Cardiac fibroblast (primary cell): Measurements from ENCODE around the gene UBE2K.
A peak's percentile ranks its signal among the peaks of the same experiment; 100 is the strongest.
"Not testable (repeated sequence)": the region's sequence is repeated elsewhere in the genome, so short reads cannot be mapped to it uniquely, and the experiment has no call there.

Source experiments
- DNase-seq, 2 donors: peaks; one replicate each; pipeline versions ENCODE4 v3.0.0 to v3.0.0-alpha.2; 2010; ENCODE audit warnings: low read depth in 2 of 2
- H3K4me3 ChIP-seq, 2 donors: replicated peaks in 1 of 2; 1 replicate in 1 of 2; 2 replicates in 1 of 2; pipeline ENCODE4 v1.5.1; 2011; ENCODE audit warnings: low read depth in 2 of 2, low read length in 2 of 2, mild to moderate bottlenecking in 2 of 2, moderate library complexity in 1 of 2
- CTCF ChIP-seq: IDR thresholded peaks from one replicate; pipeline ENCODE4 v1.5.1; 2011; ENCODE audit warnings: low read depth, mild to moderate bottlenecking, low read length, inconsistent platforms

UBE2K gene

GRCh38 chr4:39689970-39690369, 8.0 kb upstream of the UBE2K start:
- H3K4me3 ChIP-seq: no peak overlapping the region
- no peak for TF ChIP-seq CTCF

GRCh38 chr4:39698424-39699009, 581 bp downstream of the UBE2K start:
- peak; percentile 31 to 32 for DNase-seq
- TF ChIP-seq CTCF: no peak
- peak overlapping the region; percentile 70 to 95 for H3K4me3 ChIP-seq

More at GRCh38 chr4:39689970-39690369, 8.0 kb upstream of the UBE2K start:
- no peak for DNase-seq

GRCh38 chr4:39699687-39700409, 1.9 kb downstream of the UBE2K start:
- peak; percentile 43 to 63 for DNase-seq

GRCh38 chr4:39700554-39700953, 2.6 kb downstream of the UBE2K start:
- no peak overlapping the region for H3K4me3 ChIP-seq
- no peak for TF ChIP-seq CTCF
- no peak for DNase-seq

More at GRCh38 chr4:39699687-39700409, 1.9 kb downstream of the UBE2K start:
- no peak for TF ChIP-seq CTCF
- H3K4me3 ChIP-seq: peak overlapping the region in 1 of 2 donors; percentile 95

GRCh38 chr4:39702716-39703115, 4.8 kb downstream of the UBE2K start:
- no peak overlapping the region for H3K4me3 ChIP-seq
- no peak for TF ChIP-seq CTCF
- no peak for DNase-seq

GRCh38 chr4:39704789-39705188, 6.9 kb downstream of the UBE2K start:
- not testable (repeated sequence) for H3K4me3 ChIP-seq, DNase-seq

GRCh38 chr4:39706334-39706733, 8.4 kb downstream of the UBE2K start:
- no peak for TF ChIP-seq CTCF
- peak; percentile 83 to 89 for DNase-seq
- no peak overlapping the region for H3K4me3 ChIP-seq
